Measurements from ENCODE around the gene GP2.

Gene GP2

GRCh38 chr16:20327444-20328041 is at the start of gene GP2:
Gene GP2, minus strand, starts transcription at chr16:20327513. Its CDS starts 1,082 bp downstream, at chr16:20326431.
- DNase-seq (ENCODE audit: low read depth in 3 of 3, low spot score in 1 of 3), result no peak

- DNase-seq (ENCODE audit: low read depth in 3 of 3, low spot score in 1 of 3), result no peak
Measured at GRCh38 chr16:20372701-20373100, 45.4 kb upstream of the GP2 start.

GRCh38 chr16:20369452-20370054 is 42.2 kb upstream of the GP2 start:
- DNase-seq (ENCODE audit: low read depth in 3 of 3, low spot score in 1 of 3), result no peak

GRCh38 chr16:20364051-20364450 is 36.7 kb upstream of the GP2 start:
- no peak for DNase-seq (ENCODE audit: low read depth in 3 of 3, low spot score in 1 of 3)

GRCh38 chr16:20363191-20363590 is 35.9 kb upstream of the GP2 start:
- DNase-seq (ENCODE audit: low read depth in 3 of 3, low spot score in 1 of 3), result no peak

- no peak for DNase-seq (ENCODE audit: low read depth in 3 of 3, low spot score in 1 of 3)
Measured at GRCh38 chr16:20359997-20360396, 32.7 kb upstream of the GP2 start.

GRCh38 chr16:20355114-20355782 is 27.9 kb upstream of the GP2 start:
- DNase-seq (ENCODE audit: low read depth in 3 of 3, low spot score in 1 of 3), result no peak

DNA sequence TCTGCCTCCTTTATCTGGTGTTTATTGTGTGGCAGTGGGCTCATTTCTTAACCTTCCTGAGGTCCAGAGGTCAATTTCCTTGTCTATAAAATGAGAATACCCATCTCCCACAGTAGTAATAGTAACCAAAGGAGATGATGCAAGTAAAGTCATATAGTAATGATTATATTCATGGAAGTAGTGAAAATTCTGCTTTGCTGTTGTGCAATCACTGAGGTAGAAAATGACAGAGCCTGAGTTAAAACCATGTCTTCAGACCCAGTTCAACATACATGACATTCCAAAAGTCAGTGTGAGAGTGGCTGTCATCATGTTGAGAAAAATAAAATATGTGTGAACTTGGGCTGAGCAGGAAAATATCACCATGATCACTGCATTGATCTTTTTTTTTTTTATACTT is 26.1 kb upstream of the GP2 start:
- DNase-seq (ENCODE audit: low read depth in 3 of 3, low spot score in 1 of 3), result no peak

DNA sequence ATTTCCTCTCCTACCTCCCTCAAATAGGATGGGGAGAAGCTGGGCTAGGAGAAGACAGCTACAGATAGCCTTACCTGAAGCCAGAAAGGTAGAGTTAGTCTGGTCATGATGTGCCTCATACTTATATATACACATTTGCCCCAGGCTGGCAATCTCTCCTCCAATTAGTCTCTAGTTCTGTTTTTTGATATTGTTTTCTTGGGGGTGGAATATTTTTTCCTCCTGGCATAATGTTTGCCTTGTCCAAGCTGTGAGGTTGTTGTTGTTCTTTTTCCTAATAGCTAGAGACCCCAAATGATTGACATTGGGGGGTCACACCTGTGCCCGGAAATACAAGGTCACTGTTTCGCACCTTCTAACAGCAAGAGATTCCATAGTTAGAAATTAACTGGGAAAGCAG is 25.3 kb upstream of the GP2 start, which contains the start of gene UMOD:
Gene UMOD (minus strand): TSS at position 101 of the 400 bp plus-strand sequence. CDS start 1,978 bp downstream, outside the sequence.
- no peak for DNase-seq (ENCODE audit: low read depth in 3 of 3, low spot score in 1 of 3)

DNA sequence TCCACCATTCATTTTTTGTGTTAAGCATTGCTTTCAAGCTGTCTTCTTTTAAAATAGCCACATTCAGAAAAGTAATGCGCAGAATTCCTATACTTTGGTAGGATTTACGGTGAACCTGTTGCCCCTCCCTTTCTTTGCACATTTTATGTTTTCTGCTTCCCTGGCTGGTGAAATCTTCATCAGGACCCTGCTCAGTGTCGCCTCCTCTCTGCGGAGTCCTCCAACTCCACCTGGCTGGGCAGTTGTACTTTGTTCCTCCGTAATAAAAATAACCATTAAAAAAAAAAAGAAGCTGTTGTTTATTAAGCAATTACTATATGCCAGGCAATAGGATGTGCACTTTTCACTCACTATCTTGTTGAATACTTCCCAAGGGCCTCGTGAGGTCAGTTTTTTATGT is 22.3 kb upstream of the GP2 start:
- no peak for DNase-seq (ENCODE audit: low read depth in 3 of 3, low spot score in 1 of 3)

- DNase-seq (ENCODE audit: low read depth in 3 of 3, low spot score in 1 of 3), result no peak
Measured at GRCh38 chr16:20348365-20349185, 21.3 kb upstream of the GP2 start.

DNA sequence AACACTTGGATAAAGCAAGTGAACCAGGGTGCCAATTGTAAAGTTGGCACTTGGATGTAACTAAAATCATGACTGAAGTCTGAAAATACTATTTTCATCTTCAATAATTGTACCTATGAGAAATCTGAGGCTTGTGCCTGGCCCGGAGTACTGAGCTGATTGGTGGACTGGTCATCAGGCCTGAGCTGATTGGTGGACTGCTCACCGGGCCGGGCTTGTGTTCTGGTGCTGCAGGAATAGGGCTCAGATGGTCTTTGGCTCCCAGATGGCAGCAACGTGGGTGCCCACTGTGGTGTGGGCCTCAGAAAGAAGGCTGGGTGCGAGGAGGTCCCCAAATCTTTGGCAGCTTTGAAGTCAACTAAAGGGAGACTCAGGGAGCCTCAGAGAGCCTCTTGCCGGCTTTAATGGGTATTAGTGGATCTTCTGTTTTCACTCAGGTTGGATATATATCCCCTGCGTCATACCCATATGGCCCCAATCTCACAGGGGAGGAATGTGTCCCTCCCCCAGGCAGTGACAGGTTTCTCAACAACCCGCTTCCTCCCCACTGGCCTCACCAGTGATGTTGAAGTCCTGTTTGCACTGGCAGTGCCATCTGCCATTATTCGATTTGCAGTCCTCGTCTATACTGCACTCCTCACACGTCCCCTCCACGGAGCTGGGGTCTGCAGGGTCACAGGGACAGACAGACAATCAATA is 20.5 kb upstream of the GP2 start:
- DNase-seq (ENCODE audit: low read depth in 3 of 3, low spot score in 1 of 3), result no peak

DNA sequence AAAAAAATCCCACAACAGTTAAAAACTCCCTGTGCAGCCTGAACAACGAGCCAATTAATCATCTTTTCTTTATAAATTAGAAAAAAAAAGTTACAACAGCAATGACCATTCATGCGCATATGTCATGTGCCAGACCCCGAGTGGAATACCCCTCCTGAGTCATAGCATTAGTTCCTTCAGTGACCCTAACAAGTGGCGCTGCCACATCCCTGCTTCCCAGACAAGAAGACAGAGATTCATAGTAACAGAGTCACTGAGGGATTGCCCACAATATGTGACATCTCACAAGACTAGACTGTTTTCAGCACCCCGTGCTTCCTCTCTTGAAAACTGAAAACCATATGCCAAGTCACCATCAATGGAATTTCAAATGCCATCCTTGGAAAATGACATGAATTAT is 17.3 kb upstream of the GP2 start:
- no peak for DNase-seq (ENCODE audit: low read depth in 3 of 3, low spot score in 1 of 3)

DNA sequence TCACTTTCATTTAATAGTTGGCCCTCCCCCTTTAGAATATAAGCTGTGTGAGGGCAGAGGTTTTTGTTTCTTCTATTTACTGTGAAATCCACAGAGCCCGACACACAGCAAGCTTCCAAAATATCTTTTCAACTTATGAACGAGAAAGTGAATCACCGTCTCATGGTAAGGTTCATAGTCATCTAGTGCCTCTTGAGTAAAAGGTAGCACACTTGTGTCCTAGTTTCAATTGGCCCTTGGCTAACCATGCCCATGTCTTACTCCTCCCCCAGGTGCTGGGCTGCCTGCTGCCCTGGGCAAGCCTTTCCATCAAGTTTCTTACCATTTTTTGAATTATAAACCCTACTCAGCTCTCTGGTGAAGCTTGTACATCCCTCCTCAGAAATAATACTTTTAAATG is 12.4 kb upstream of the GP2 start:
- no peak for DNase-seq (ENCODE audit: low read depth in 3 of 3, low spot score in 1 of 3)

- DNase-seq (ENCODE audit: low read depth in 3 of 3, low spot score in 1 of 3), result no peak
Measured at GRCh38 chr16:20336955-20337354, 9.6 kb upstream of the GP2 start.

- no peak for DNase-seq (ENCODE audit: low read depth in 3 of 3, low spot score in 1 of 3)
Measured at GRCh38 chr16:20334396-20334795, 7.1 kb upstream of the GP2 start.

DNA sequence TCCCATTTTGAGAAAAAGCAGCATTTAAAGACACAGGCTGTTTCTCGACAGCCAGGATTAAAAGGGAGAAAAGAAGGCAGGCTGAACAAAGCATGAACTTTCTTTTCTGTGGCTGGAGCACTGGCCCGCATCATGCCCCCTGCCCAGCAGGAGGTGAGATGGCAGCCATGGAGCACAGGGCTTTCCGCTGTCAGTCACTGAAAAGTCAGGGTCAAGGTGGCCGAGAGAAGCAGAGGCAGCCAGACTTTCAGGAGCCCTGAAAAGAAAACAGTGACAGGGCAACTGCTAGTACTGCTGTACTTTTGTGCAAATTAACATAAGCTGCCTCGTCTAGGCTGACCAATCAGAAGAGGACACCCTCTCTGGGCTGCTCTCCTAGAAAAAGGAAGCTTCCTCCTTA is 5.8 kb upstream of the GP2 start:
- no peak for DNase-seq (ENCODE audit: low read depth in 3 of 3, low spot score in 1 of 3)

DNA sequence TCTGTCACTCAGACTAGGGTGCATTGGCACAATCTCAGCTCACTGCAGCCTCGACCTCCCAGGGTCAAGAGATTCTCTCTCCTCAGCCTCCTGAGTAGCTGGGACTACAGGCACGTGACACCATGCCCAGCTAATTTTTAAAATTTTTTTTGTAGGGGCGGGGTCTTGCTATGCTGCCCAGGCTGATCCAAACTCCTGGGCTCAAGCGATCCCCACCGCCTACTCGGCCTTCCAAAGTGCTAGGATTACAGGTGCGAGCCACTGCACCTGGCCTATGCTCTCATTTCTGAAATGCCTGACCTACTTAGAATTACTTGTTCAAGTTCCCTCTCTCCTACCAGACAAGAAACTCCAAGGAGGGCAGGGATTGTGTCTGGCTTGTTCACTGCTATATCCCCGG is 5.1 kb upstream of the GP2 start:
- DNase-seq (ENCODE audit: low read depth in 3 of 3, low spot score in 1 of 3), result no peak

GRCh38 chr16:20331635-20332034 is 4.3 kb upstream of the GP2 start:
- no peak for DNase-seq (ENCODE audit: low read depth in 3 of 3, low spot score in 1 of 3)

DNA sequence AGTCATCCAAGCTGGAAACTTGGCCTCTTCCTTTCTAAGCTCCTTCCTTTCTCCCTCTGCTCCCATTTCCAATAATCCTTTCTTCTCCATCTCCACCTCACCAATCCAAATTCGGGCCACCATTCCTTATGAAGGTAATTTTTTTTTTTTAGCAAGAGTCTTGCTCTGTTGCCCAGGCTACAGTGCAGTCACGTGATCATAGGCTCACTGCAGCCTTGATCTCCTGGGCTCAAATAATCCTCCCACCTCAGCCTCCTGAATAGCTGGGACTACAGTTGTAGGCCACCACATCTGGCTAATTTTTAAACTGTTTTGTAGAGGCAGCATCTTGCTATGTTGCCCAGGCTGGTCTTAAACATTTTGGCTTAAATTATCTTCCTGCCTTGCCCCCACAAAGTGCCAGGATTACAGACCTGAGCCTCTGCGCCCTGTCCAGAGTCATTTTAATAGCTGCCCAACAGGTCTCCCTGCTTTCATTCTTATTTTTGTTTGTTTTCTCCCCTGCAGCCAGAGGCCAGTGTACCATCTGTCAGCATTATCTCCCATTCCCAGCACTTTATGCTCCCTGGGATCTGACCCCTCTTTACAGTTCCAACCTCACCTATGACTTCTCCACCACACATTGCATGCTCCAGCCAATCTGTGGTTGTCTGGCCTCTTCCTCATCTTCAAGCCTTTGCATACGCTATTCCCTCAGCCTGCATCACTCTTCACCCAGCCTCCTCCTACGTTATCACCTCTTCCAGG is 2.3 kb upstream of the GP2 start:
- DNase-seq (ENCODE audit: low read depth in 3 of 3, low spot score in 1 of 3), result no peak
